Epithelial cell of proximal tubule (primary cell): ENCODE data around the gene KRT79. TPM values are rescaled to one million over a fixed set of nuclear protein-coding genes. Genes with fewer than 3 reads are reported as not detected.

Source experiments
- DNase-seq: peaks from one replicate; pipeline ENCODE4 v3.0.0-alpha.2; 2011; ENCODE audit warnings: low read depth
- H3K4me3 ChIP-seq: 2 replicates; pipeline ENCODE4 v1.5.1; 2011; ENCODE audit warnings: low read depth, mild to moderate bottlenecking, low read length
- total RNA-seq: library from RNA; depleted of rRNA; stranded (reverse); fragments of >200 nt; gene quantifications from 2 replicates; pipeline ENCODE4 v1.2.3, GENCODE V29; 2015
- TF ChIP-seq, protein P1 (sequence below): conservative IDR thresholded peaks from 2 replicates; pipeline ENCODE4 v1.5.1; 2012; ENCODE audit warnings: low read depth, mild to moderate bottlenecking, low read length

KRT79 gene
- total RNA-seq, 1 donor from 2014 or later = not detected

DNA sequence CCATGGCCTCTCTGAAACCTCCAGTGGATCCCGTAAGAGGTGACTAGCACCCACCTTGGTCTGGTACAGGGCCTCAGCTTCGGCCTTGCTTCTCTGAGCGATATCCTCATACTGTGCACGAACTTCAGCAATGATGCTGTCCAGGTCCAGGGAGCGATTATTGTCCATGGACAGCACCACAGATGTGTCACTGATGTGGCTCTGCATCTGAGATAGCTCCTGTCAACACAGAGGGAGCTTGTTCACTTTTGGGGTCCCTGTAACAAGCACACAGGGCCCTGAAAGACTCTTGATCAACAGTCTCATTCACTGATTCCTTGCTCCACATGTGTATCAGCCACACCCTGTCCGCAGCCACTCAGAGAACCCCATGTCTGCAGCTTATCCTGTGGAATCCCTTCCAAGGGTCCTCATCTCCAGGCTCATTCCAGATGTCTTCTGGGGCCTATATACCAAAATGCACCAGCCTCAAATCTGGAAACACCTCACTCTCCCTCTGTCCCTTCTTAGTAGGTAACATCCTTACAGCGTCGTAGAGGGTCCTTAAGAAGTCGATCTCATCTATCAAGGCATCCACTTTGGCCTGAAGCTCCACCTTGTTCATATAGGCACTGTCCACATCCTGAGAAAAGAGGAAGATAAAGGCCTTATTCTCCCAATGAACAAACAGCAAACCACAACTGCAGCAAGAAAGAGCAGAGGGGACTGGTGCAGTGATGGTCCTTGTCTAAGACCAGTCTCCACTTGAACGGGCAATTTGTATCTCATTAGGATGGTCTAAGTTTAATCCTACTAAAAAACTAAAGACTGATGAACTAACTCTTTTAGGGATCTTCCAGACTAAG lies 41.7 kb downstream of the KRT79 start:
- TF ChIP-seq, protein P1, sequence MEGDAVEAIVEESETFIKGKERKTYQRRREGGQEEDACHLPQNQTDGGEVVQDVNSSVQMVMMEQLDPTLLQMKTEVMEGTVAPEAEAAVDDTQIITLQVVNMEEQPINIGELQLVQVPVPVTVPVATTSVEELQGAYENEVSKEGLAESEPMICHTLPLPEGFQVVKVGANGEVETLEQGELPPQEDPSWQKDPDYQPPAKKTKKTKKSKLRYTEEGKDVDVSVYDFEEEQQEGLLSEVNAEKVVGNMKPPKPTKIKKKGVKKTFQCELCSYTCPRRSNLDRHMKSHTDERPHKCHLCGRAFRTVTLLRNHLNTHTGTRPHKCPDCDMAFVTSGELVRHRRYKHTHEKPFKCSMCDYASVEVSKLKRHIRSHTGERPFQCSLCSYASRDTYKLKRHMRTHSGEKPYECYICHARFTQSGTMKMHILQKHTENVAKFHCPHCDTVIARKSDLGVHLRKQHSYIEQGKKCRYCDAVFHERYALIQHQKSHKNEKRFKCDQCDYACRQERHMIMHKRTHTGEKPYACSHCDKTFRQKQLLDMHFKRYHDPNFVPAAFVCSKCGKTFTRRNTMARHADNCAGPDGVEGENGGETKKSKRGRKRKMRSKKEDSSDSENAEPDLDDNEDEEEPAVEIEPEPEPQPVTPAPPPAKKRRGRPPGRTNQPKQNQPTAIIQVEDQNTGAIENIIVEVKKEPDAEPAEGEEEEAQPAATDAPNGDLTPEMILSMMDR = no peak
- DNase-seq = no peak
- no peak overlapping the region for H3K4me3 ChIP-seq

GRCh38 chr12:52791271-52792184 lies 42.6 kb downstream of the KRT79 start:
- no peak for DNase-seq
- TF ChIP-seq, protein P1 = no peak
- H3K4me3 ChIP-seq = no peak overlapping the region

DNA sequence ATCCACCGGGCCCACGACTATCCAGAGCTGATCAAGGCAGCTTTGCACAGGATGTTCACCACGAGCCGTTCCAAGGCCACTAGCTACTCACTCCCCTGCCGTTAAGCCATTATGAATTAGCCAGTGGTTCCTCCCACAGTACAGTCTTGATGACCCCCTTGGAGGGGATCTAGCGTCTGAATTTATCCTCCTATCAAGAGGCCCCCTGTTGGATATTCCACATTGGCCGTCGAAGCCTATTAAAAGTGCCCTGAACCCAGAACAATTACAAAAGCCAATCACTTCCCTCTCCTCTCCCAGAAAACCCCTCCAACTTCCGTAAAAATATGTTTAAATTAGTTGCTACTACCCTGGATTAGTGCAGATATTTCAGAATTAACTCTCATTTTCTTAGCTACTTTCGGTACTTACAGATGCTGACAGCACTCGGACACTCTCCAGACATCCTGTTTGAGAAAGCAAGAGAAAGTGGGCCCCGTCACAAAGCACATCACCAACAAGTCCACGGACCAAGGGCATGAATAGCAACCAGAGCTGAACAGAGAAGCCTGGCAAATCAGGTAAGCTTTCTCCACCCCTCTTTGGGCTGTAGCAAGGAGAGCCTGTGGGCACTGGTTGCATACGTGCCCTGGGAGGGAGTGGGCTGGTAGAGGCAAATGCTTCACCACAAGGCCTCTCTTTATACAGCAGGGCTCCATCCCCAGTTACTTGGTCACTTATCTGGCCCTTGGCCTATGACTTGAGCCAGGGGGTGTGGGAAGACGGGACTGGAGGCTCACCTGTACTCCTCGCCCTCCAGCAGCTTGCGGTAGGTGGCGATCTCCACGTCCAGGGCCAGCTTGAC lies 43.5 kb downstream of the KRT79 start:
- DNase-seq = no peak
- no peak overlapping the region for H3K4me3 ChIP-seq
- TF ChIP-seq, protein P1 = no peak

GRCh38 chr12:52789637-52790426 lies 44.3 kb downstream of the KRT79 start:
- TF ChIP-seq, protein P1 = no peak
- no peak for DNase-seq
- no peak overlapping the region for H3K4me3 ChIP-seq

DNA sequence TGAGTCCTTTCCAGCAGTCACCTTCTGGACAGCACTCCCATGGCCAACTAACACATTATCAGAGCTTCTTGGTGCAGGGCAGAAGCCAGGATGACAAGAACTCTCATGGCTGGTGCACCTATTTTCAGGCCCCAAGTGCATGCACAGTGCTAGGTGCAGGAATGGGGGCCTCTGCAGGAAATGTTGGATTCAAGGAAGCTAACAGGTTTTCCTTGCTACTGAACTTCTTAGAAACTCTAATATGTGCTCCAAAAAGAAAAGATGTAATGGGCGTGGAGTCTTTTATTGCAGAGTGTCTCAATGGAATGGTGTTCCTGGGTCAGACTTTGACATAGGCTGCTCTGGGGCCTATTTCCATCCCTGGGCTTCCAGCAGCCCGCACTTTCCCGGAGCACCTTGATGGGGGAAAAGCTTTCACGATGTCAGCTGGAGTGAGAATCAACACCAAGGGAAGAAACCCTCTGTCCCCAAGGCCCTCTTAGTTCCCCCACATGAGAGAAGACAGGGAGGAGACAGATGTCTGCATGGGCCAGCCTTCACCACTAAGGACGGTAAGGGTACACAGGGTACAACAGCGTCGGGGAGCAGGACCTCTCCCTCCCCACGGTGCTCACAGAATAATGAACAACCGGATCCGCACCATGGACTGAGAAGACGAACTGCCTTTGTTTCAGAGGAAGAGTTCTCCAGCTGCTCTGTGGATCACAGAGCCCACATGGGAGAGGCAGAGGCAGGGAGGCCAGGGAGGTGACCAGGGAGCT lies 45.1 kb downstream of the KRT79 start:
- no peak for DNase-seq
- no peak overlapping the region for H3K4me3 ChIP-seq
- TF ChIP-seq, protein P1 = no peak
